ENCODE data around the gene TMEM245. TPM values are rescaled to one million over a fixed set of nuclear protein-coding genes. Genes with fewer than 3 reads are reported as not detected.

TMEM245 gene
- total RNA-seq, 1 experiment from 2014 or later = 60.3 TPM

GRCh38 chr9:109035684-109036423 lies 83.9 kb downstream of the TMEM245 start:
- peak; percentile 83 to 99 for DNase-seq
- ChIA-PET CTCF (interaction anchor here (0.6 kb wide), 1 partner anchor 13 kb away, joined by 4 read pairs; no protein-coding TSS in a partner anchor), POLR2A (ENCODE audit: unreplicated experiment) (interaction anchor here (0.6 kb wide), 3 partner anchors 24 to 281 kb away, joined by 3 to 5 read pairs (median 4); no protein-coding TSS in a partner anchor)
- Histone ChIP-seq H3K27me3 (ENCODE audit: insufficient read depth, low read depth) (no peaks in the 10 kb centered on the region), H3K27ac (peak overlapping the region; percentile 67), H3F3A (ENCODE audit: insufficient read depth, low read depth) (peaks cover 77% of the 10 kb centered on the region), H3K4me3 (no peak overlapping the region), H3K4me1 (replicated peaks; ENCODE audit: insufficient read depth) (peaks cover 69% of the 10 kb centered on the region), H3K79me2 (ENCODE audit: low read depth) (peaks cover 40% of the 10 kb centered on the region), H3K36me3 (ENCODE audit: low read depth) (peaks cover 69% of the 10 kb centered on the region), H3K9me2 (ENCODE audit: insufficient read depth) (no peaks in the 10 kb centered on the region), H4K20me1 (ENCODE audit: insufficient read depth) (no peaks in the 10 kb centered on the region), H2AFZ (no peak overlapping the region), H3K9me3 (ENCODE audit: insufficient read depth, low read depth) (no peaks in the 10 kb centered on the region), H3K4me2 (peak overlapping the region; percentile 52)
- no TSS peak for BruUV-seq (replicated peaks)
- TF ChIP-seq EZH2 (IDR thresholded peaks at IDR 0.05; ENCODE audit: low read depth) (no peak), CTCF (conservative IDR thresholded peaks at IDR 0.05) (no peak)
- intact Hi-C loops (cut with micrococcal nuclease; ENCODE audit: unreplicated experiment) = loop anchor here (1.0 to 10.0 kb wide), 4 partner anchors 24 to 289 kb away; partner anchors contain the start of genes ABITRAM, ELP1 and EPB41L4B

GRCh38 chr9:109033941-109034700 lies 85.6 kb downstream of the TMEM245 start:
- H3K4me2 ChIP-seq = peak overlapping the region; percentile 20; the same call in 1 of the 2 replicates
- no peak for TF ChIP-seq CTCF (conservative IDR thresholded peaks at IDR 0.05)
- no peak for TF ChIP-seq EZH2 (IDR thresholded peaks at IDR 0.05; ENCODE audit: low read depth)
- H3K4me1 ChIP-seq (replicated peaks; ENCODE audit: insufficient read depth) = peaks cover 60% of the 10 kb centered on the region
- POLR2A ChIA-PET (ENCODE audit: unreplicated experiment) = interaction anchor here (0.5 kb wide), 1 partner anchor 14 kb away, joined by 7 read pairs; no protein-coding TSS in a partner anchor
- peak overlapping the region; percentile 43 for H3K27ac ChIP-seq
- H2AFZ ChIP-seq = no peak overlapping the region
- H3K4me3 ChIP-seq = no peak overlapping the region
- H3K9me2 ChIP-seq (ENCODE audit: insufficient read depth) = no peaks in the 10 kb centered on the region
- H4K20me1 ChIP-seq (ENCODE audit: insufficient read depth) = no peaks in the 10 kb centered on the region
- no peaks in the 10 kb centered on the region for H3K27me3 ChIP-seq (ENCODE audit: insufficient read depth, low read depth)
- peaks cover 62% of the 10 kb centered on the region for H3K36me3 ChIP-seq (ENCODE audit: low read depth)
- peak in 1 of 2 experiments; percentile 74 for DNase-seq
- CTCF ChIA-PET = no interaction called here
- peaks cover 63% of the 10 kb centered on the region for H3F3A ChIP-seq (ENCODE audit: insufficient read depth, low read depth)
- BruUV-seq (replicated peaks) = no TSS peak
- H3K79me2 ChIP-seq (ENCODE audit: low read depth) = peaks cover 45% of the 10 kb centered on the region
- no peaks in the 10 kb centered on the region for H3K9me3 ChIP-seq (ENCODE audit: insufficient read depth, low read depth)
- intact Hi-C loops (cut with micrococcal nuclease; ENCODE audit: unreplicated experiment) = loop anchor here (10.0 kb wide), 1 partner anchor 291 kb away; the partner anchor contains the start of gene EPB41L4B

GRCh38 chr9:109031241-109031640 lies 88.5 kb downstream of the TMEM245 start:
- peaks cover 40% of the 10 kb centered on the region for H3F3A ChIP-seq (ENCODE audit: insufficient read depth, low read depth)
- H3K4me3 ChIP-seq = no peak overlapping the region
- H3K9me2 ChIP-seq (ENCODE audit: insufficient read depth) = no peaks in the 10 kb centered on the region
- no peak overlapping the region for H3K4me2 ChIP-seq
- peaks cover 44% of the 10 kb centered on the region for H3K79me2 ChIP-seq (ENCODE audit: low read depth)
- POLR2A ChIA-PET (ENCODE audit: unreplicated experiment) = no interaction called here
- H3K27ac ChIP-seq = no peak overlapping the region
- H3K9me3 ChIP-seq (ENCODE audit: insufficient read depth, low read depth) = no peaks in the 10 kb centered on the region
- intact Hi-C loops (cut with micrococcal nuclease; ENCODE audit: unreplicated experiment) = loop anchor here (10.0 kb wide), 1 partner anchor 294 kb away; the partner anchor contains the start of gene EPB41L4B
- no peaks in the 10 kb centered on the region for H3K27me3 ChIP-seq (ENCODE audit: insufficient read depth, low read depth)
- H3K4me1 ChIP-seq (replicated peaks; ENCODE audit: insufficient read depth) = peaks cover 34% of the 10 kb centered on the region
- BruUV-seq (replicated peaks) = no TSS peak
- CTCF ChIA-PET = no interaction called here
- no peak overlapping the region for H2AFZ ChIP-seq
- no peaks in the 10 kb centered on the region for H4K20me1 ChIP-seq (ENCODE audit: insufficient read depth)
- peaks cover 54% of the 10 kb centered on the region for H3K36me3 ChIP-seq (ENCODE audit: low read depth)
- TF ChIP-seq CTCF (conservative IDR thresholded peaks at IDR 0.05) = no peak
- no peak for TF ChIP-seq EZH2 (IDR thresholded peaks at IDR 0.05; ENCODE audit: low read depth)
- DNase-seq = no peak

All from PC-9 (cell line).